GM11168 (cell line): Measurements from ENCODE around the gene STAP2.
"Not testable (repeated sequence)": the region's sequence is repeated elsewhere in the genome, so short reads cannot be mapped to it uniquely, and the experiment has no call there.

ENCODE experiments used
- in situ Hi-C: fragments of 300-500 bp; cut with MboI; formaldehyde crosslinking; loops from one replicate; pipeline ENCODE4 v1.12.0; 2022; ENCODE audit warnings: low sequenced_read_pairs; ENCODE audit not compliant: unreplicated experiment

The STAP2 gene

DNA sequence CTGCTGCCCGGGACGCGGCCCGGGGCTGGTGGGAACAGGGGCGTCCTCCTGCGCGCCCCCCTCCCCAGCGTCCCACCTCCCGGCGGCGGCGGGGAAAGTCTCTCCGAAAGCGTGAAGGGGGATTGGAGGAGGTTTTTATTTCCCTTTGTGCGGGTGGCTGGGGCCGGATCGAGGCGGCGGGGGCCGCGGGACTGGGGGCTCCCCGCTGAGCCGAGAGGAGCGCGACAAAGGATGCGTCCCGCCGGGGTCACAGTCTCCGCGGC lies 59.4 kb downstream of the STAP2 start:
- in situ Hi-C loops: no loop called here

DNA sequence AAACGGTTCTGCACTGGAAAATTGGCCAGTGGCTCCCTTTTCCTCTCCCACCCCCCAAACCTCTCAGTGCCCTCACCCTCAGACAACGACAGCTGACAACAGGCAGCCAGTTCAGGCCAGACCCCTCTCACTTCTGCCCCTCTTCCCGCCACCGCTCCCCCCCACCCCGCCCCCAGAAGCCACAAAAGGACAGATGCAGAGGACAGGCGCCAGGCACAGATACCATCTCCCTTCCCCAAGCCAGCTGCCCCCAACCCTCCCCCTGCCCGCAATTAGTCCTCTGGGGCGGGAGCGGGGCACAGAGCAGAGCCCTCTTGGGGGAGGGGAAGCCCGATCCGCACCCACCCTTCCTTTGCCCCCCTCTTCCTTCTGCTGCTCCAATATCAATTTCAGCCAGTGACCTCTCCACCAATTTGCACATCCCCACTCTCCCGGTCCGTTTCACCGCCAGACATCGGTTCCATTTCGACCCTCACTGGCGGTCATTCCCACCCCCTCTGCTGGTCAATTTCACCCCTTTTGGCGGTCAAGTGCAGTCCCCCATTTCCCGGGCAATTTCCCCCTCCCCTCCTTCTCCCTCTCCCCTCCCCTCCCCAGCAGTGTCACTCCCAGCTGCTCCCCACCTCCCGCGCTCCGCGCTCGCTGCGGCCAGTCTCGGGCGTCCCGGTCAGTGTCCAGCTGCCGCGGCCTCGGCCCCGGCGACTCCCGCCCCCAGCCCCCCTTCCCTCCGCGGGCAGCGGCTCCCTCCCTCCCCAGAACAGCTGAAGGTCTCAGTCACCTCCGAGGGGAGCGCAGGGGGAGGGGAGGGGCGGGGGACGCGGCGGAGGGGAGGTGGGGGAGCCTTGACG lies 60.0 kb downstream of the STAP2 start, which contains the start of gene SHD:
TSS of gene SHD (plus strand) at position 848 of the 848 bp plus-strand sequence. CDS start 798 bp downstream, outside the sequence.
- in situ Hi-C loops: no loop called here

DNA sequence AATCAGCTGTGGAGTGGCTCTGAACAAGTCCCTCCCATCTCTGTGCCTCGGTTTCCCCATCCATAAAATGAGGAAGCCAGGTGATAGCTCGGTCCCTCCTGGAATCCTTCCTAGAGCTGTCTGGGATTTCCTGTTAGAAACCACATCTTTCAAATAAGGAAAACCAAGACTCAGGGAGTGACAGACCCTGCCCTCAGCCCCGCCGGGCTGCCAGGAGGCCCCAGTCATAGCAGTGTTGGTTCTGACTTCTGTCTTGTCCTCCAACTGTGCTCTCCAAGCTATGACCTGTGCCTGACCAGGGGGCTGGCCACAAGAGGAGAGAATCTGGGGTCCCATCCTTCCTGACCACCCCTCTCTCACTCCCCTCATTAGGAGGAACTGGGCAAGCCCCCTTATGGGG lies 60.6 kb downstream of the STAP2 start:
- in situ Hi-C loops: no loop called here

DNA sequence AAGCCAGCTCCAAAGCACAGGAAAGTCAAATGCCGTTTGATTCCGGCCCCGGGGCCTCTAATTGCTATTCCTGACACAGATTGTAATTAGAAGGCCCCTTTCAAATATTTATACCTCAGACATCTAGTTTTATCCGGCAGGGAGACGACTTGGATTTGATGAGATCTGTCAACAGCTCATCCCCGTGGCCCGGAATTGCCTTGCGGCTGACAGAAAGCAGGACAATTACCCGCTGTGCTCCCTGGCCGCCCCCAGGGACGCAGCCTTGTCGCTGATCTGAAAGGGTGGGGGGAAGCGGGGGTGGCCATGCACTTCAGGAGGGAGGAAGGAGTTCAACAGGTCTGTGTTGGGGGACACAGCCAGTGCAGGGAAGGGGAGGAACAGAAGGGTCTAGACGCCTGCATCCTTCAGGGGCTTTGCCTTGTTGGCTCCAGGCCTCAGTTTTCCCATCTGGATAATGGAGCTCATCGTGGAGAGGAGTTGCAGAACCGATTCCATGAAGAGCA lies 61.4 kb downstream of the STAP2 start:
- in situ Hi-C loops: no loop called here

DNA sequence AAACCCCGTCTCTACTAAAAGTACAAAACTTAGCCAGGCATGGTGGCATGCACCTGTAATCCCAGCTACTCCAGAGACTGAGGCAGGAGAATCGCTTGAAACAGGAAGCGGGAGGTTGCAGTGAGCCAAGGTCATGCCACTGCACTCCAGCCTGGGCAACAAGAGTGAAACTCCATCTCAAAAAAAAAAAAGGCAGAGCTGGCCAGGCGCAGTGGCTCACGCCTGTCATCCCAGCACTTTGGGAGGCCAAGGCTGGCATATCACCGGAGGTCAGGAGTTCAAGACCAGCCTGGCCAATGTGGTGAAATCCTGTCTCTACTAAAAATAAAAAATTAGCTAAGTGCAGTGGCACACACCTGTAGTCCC lies 64.3 kb downstream of the STAP2 start:
- in situ Hi-C loops: not testable (repeated sequence)
